ENCODE measurements around the gene L1CAM.

Gene L1CAM

DNA sequence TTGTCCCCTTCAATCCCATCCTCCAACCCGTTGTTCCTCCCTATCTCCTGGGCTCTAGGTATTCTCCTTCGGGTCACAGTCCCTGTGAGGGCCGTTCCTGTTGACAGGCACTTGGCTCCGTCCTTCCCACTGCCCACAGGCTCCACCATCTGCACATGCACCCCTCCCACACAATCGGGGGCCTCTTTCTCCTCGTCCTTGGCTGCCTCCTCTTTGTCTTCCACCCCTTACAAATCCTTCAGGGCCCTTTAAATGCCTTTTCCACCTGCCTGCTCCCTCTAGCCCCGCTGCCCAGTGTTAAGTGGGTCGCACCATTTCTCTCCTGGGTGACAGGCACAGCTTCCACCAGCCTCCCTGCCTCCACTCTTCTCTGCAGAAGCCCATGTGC is 15.8 kb upstream of the L1CAM start:
- DNase-seq: no peak

DNA sequence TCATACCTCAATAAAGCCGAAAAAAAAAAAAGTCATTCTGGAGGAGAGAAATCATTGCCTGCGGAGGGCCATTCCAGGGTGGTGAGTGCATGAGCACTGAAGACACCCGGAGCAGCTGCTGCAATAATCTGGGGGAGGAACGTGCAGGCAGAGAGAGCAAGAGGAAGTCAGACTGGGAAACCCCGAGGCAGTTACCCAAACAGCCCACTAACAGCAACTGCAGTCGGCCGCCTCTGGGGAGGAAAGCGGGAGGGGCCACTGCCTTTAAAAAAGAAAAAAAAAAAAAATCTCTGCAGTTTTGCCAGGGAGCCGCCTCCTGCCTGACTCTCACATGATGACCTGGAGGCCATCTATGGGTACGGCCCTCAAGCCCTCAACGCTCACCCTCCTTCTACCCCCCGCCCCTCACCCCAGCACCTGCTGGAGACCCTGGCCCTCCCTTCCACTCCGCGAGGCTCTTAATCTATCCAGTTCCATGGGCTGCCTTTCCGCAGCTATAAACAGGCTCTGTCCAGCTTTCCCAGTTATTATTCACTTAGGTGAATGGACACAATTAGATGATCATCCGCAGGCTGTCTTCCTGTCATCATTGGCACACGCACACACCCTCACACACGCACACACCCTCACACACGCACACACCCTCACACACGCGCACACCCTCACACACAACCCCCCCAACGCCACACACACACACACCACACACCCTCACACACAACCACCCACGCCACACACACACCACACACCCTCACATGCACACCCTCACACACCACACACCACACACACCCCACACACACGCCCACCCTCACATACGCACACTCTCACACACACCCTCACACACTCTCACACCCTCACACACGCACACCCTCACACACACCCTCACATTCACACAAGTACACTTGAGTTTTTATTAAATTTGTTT is 15.1 kb upstream of the L1CAM start:
- no peak for DNase-seq

DNA sequence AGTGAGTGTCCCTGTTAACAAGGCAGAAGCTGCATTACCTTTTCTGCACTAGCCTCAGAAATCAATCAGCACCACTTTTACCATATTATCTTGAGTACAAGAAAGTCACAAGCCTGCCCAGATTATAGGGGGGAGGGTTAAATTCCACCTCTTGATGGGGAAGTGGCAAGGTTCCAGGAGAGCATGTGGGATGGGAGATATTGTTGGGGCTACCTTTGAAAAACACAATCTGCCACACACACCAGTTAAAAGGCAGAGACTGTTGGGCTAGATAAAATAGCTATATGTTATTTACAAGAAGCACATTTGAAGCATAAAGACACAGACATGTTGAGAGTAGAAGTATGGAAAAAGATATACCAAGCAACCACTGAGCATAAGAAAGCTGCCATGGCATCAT is 11.9 kb upstream of the L1CAM start:
- DNase-seq: no peak

DNA sequence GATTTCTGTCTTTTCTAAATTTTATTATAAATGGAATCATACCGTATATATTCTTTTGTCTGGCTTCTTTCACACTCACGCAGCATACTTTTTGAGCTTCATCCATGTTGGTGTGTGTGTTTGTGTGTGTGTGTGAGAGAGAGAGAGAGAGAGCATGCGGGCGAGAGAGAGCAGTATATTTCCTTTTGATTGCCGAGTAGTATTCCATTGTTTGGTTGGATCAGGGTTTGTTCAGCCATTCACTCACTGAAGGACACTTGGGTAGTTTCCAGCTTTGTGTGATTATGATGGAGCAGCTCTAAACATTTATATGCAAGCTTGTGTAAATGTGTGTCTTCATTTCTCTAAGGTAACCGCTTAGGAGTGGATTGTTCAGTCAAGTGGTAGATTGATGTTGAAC is 3.1 kb upstream of the L1CAM start:
- DNase-seq: no peak

DNA sequence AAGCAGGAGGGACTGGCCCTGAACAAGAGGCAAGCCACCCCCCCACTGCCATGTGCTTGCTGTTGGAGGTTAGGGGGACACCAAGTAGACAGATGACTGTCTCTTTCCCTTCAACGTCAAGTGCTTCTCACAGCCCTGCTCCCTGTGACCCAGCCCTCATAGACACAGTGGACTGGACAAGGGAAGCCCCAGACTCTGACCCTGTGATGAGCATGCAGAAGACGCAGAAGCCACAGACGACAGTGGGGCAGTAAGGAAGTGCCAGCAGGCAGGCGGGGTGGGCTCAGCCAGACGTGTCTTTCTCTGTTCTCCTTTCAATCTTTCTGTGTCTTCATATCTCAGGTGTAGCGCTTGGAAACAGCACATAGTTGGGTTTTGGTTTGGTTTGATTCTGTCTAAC is 2.4 kb upstream of the L1CAM start:
- no peak for DNase-seq

DNA sequence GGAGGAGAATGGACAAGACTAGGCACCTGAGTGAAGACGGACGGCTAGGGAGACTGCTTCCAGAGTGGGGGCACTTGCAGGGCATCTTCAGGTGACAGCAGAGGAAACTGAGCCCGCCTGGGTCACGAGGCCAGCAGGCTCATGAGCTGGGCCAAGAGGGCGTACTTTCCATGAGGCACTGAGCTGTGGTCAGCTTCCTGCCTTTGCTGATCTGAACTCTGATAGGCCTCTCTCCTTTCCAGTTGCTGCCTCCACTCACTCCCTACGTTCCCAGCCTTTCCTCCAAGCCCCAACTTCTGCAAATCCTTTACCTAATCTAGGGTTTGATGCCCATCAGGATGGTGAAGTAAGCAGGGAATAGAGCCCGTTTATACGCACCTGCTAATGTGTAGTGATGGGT is 1.4 kb upstream of the L1CAM start:
- no peak for DNase-seq

DNA sequence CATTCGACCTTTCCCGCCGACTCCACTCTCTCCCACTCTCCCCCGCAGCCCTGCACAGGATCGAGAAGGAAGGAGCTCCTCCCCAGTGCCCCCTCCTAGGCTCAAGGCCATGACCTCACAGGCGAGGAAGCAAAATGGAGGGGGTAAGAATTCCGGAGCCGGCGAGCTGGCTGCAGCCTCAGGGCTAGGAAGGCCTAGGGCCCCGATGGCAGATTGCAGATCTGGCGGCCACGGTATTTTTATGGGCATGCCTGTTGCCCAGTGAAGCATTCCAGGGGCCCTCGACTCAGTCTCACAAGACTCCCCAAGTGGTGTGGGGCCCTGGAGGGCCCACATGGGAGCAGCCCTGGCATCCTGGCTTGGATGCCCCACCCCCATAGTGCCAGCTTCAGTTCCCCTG is 942 bp upstream of the L1CAM start:
- DNase-seq: no peak

DNA sequence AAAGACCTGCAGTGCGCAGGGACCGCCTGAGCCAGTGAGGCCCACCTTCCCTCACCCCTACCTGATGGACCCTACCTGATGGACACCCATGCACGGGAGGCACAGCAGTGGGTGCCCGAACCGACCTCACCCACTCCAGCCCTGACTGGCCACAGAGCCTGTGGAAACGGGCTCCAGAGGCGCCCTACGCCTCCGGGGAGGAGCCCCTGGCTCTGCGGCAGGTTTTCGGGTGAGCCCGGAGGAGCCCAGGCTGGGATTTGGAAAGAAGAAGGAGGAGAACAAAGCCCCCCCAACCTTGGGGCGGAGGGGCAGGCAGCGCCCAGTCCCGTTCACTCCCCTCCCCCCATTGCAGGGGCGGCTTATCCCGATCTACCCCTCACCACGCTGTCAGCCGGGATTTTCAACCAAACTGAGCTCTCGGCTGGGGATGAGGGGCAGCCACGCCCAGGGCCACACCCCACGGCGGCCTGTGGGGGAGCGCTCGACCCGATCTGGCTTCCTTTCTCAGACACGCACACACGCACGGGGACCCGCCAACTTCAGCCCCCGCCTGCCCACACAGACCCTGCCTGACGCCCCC is 675 bp downstream of the L1CAM start:
- no peak for DNase-seq

DNA sequence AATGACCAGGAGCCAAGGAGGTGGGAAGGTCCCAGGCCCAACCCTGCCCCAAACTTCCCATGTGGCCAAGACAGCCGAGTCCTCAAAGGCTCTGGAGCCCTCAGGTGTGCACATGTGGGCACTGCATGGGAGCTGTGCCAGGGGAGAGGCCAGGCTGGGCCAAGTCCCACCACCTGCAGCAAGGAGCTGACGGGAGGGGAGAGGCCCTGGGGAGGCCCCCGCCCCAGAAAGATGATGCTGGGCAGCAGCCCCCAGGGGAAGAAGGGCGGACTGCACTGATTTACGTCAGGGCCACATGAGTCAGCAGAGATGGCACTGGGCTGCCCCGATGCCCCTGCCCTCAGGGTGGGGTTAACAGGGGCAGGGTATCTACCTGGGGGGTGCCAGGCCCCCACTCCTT is 1.4 kb downstream of the L1CAM start:
- DNase-seq: no peak

DNA sequence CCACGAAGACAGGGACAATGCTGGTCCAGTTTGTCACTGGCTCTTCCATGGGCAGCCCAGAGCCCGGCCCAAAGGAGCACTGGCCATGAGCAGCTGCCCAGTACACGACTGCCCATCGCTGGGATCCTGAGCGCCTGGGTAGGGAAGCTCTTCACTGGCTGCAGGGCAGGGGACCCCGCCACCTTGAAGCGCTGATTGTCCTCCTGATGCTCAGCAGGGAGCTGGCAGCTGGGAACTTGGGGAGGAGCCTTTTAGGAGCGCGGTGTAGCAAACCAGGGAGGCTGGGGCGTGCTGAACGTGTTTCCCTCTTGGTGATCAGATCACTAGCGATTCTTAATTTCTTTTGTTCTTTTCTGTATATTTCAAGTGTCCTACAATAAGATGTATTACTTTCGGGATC is 1.8 kb downstream of the L1CAM start:
- no peak for DNase-seq

DNA sequence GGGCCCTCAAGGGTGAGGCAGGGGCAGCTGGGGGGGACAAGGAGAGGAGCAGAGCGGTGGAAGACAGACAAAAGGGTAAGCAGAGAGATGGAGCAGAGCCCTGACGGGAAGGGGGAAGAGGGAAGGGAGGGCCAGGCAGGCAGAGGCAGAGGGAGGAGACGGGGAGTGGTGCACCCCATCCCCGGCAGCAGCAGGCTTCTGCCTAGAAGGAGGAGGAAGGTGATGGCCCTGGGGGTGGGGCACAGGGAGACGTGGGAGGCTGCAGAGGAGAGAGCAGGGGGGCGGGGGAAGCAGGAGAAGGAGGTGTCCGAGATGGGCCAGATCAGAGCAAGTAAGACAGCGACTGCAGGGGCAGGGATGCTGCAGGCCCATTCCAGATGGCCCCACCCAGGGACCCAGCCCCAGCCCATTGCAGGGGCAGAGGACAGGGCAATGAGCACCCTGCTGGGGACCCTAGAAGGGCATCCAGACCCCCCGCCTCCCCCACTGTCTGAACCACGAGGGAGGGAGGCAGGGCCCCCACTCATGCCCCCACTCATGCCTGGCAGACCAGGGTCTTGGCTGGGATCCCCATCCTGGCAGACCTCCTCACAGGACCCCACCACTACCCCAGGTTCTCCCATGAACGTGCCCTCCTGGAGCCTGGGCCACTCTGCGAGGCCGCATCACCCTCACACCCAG is 2.7 kb downstream of the L1CAM start:
- DNase-seq: no peak

DNA sequence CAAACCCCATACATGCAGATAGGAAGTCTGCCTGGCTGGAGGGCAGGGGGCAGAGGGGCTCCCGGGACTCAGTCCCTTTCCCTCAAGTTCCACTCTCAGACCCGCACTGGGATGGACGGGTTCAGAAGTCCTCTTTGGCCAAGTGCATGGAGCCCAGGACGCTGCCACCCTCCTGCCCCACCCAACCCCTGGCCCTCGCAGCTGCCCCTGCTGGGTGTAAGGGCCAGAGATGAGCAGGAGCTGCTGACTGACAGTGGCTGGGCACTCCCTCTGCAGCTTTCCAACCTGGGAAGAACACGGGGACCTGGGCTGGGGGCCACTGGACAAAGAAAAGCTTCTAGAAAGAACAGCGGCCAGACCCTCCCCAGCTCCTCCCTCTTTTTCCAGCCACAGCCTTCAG is 3.4 kb downstream of the L1CAM start:
- no peak for DNase-seq

DNA sequence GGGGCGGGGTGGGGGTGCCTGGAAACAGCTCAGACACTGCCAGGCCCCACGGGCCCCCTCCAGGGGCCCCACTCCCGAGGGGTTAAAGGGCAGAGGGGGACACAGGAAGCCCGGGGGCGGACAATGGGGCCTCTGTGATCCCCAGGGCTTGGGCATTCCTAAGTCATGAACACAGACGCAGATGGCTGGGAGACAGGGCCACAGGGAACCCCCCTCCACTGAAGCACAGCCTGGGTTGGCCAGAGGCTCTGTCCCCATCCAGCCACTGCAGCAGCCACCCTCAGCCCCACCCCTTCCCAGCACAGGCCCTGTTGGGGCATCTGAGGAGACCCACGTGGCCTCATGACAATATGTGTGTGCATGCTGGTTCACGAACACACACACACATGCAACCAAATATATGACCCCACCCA is 3.9 kb downstream of the L1CAM start:
- DNase-seq: no peak

DNA sequence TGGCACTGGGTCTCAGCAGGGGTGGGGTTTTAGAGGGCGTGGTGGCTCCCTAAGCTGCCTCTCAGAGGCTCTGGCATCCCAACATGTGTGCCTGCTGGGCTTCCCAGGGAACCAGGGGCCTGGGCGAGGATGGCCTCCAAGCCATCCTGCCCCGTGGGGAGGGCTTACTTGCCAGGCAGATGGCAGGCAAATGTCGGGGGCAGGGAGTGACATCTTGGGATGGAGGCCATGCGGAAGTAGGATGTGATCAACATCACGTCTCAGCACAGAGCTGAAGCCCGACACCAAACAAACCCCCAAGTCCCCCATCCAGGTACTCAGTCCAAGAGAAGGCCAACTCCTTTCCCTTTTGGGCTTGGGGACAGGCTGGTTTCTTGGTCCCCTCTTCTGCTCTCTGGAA is 4.7 kb downstream of the L1CAM start:
- DNase-seq: no peak

DNA sequence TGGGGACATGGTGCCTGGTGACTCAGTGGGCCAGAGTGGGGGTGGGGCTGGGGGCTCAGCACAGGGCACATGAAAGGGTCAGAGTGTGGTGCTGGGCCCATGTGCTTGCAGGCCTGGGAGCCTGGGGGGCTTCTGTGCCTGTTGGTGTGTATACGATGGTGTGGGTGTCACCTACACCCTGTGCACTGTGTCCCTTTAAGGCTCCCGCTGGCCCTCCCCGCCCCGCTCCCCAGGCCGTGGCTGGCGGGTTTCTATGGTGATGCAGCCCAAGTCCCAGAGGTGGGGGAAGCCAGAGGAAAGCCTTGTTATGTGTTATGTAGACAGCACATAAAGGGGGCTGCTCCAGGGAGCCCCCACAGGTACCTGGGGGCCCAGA is 5.5 kb downstream of the L1CAM start:
- DNase-seq: no peak

DNA sequence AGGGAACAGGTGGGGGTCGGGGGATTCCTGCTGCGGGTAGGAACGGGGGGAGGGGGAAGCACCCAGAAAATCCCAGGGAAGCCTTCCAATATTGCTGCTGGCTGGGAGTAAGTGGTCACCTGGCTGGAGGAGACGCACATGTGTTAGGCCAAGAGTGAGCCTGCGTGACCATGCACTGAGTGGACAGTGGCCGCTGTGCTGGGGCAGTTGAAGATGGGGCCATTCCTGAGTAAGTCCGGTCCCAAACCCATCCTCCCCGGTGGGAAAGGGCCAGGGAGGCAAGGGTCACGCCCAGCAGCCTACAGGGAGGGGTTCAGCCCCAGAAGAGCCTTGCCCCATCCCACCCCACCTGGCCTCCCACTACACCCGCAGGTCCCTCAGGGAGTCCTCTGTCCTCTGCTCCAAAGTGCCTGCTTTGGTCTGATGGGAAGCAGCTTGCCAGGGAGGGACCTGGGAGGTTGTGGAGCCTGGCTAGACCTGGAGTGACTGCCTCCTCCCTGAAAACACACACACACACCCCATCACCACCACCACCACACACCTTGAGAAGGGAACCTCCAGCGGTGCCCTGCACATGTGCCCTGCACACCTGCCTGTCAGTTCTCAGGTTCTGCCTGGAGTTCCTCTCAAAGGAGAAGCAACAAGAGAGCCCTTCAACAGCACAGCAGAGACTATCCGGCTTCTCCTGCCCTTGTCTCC is 6.1 kb downstream of the L1CAM start:
- no peak for DNase-seq

DNA sequence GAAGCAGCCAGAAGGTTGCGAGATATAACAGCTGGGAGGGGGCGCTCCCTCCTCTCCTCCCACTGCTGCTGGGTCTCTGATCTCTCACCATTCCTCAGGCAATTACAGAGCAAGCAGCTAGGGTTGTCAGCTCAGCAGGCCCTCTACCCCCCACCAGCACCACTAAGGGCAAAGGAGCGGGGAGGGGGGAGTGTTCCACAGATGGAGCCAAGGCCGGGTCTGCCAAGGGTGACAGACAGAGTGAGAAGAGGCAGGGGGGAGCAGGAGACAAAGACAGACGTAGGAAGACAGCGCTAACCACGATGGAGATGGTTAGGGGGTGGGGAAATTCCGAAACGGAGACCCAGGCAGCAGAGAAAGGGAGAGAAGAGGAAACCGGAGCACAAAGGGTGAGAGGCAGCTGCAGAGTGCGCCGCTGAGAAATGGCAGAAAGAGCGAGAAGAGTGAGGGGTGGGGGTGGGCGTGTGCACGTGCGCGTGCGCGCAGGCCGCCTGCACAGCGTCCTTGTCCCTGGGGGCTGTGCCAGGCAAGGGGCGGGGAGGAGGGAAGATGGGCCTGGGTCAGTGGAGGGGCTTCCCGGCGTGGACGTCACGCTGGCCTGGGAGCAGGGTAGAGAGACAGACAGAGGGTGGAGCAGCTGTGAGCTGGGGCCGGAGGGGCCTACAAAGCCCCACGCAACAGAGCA is 6.9 kb downstream of the L1CAM start:
- no peak for DNase-seq

DNA sequence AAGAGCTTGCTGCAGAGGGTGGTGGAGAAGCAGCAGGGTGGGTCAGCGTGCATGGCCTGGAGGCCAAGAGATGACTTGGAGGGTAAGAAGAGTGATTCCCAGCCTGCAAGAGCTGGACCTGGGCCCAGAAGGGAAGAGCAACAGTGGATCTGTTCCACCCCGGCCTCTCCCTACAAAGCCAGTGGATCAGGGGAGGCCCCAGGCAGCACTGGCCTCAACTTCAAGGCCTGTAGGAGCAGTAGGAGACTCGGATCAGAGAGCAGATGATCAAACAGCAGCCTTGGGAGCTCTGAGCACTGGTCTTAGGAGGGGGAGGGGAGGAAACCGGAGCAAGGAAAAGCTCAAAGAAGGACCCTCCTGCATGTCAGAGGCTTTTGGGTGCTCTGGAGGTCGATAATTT is 7.6 kb downstream of the L1CAM start:
- no peak for DNase-seq

DNA sequence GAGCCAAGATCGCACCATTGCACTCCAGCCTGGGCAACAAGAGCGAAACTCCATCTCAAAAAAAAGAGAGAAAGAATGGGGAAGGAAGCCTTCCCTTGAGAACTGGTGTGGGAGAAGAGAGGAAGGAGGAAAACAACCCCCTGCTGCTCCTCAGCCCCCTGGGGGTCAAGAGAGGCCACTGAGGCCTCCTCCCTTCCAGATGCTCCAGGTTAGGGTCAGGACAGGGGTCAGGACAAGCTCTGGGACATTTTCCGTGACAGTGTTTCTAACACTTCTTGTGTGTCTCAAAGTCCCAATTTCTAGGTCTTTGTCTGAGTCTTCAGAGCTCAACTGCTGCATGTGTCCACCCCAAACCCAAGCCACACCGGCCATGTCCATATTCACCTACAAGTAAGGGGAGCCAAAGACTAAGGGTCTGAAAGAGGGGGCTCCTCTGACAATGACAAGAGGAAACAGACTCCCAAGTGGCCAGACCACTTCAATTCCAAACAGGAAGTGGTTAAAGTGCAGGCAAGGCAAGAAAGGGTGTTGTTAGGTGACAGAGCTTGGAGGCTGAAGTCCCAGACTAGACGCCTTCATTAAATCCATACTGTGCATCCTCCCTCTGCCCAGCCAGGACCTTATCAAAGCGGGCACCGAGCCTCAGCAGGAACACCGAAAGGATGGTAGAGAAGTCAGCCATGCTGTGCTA is 8.3 kb downstream of the L1CAM start:
- no peak for DNase-seq

DNA sequence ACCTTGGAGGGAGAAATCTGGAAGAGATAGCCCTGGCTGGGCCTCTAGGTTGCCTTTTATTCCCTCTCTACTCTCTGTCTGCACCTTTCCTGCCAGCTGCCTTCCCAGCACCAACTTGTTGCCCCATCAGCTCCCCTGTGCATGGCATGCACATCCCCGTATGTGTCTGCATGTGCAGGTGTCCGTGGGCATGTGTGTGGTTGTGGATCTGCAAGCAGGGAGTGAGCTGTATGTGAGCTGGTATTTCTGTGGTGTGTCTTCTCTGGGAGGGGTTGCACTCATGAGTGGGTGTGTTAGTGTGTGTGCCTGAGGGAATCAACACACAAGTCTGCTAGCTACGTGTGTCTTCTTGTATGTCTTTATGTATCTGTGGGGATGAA is 9.9 kb downstream of the L1CAM start:
- DNase-seq: no peak

DNA sequence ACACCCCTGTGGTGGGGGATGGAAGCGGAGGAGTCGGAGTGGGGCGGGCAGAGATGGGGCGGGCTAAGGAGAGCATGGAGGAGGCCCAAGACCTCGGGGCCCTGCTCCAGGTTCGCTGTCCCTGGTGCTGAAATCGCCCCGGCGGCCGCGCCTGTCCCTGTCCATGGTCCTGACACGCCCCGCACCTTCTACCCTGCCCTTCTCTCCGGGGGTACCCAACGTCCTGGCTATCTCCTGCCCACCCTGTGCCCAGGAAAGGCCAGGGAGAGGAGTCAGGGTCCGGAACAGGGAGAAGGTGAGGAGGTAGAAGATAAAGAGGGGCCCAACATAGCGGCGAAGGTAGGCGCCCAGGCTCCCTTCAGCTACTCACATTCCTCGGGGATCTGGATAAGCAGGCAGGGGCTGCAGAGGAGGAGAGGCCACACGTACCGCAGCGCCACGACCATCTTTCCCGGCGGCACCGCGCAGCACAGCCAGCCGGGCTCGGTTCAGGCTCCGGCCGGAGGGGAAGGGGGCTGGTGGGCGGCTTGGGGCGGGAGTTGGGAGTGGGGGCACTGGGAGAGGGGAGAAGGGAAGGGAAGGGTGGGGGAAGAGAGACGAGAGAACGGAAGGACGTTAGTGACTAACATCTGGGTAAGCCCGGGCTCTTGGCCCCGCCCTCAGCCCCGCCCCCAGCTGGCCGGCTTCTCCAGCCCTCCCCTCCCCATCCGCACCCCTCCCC is 10.4 kb downstream of the L1CAM start:
- peak; percentile 66 for DNase-seq
